ENCODE data around the gene MYOZ3.

MYOZ3 gene

GRCh38 chr5:150661086-150661485 is at the start of gene MYOZ3:
Gene MYOZ3, plus strand, starts transcription at chr5:150661251. Its CDS starts 1,691 bp downstream, at chr5:150662942.
- DNase-seq = no peak

GRCh38 chr5:150612405-150612804 is 48.6 kb upstream of the MYOZ3 start:
- DNase-seq = no peak

GRCh38 chr5:150612905-150613670 is 48.0 kb upstream of the MYOZ3 start:
- no peak for DNase-seq

- no peak for DNase-seq
Measured at GRCh38 chr5:150613991-150614660, 46.9 kb upstream of the MYOZ3 start.

- DNase-seq = no peak
Measured at GRCh38 chr5:150614661-150615060, 46.4 kb upstream of the MYOZ3 start.

GRCh38 chr5:150615141-150615699 is 45.8 kb upstream of the MYOZ3 start:
- DNase-seq = no peak

- DNase-seq = no peak
Measured at GRCh38 chr5:150616024-150616470, 45.0 kb upstream of the MYOZ3 start.

GRCh38 chr5:150616506-150616905 is 44.5 kb upstream of the MYOZ3 start:
- no peak for DNase-seq

- no peak for DNase-seq
Measured at GRCh38 chr5:150618163-150618562, 42.9 kb upstream of the MYOZ3 start.

GRCh38 chr5:150618588-150619281 is 42.3 kb upstream of the MYOZ3 start:
- DNase-seq = no peak

GRCh38 chr5:150619359-150620230 is 41.5 kb upstream of the MYOZ3 start:
- no peak for DNase-seq

- DNase-seq = no peak
Measured at GRCh38 chr5:150621301-150621700, 39.8 kb upstream of the MYOZ3 start.

- no peak for DNase-seq
Measured at GRCh38 chr5:150622157-150622556, 38.9 kb upstream of the MYOZ3 start.

GRCh38 chr5:150623152-150623877 is 37.7 kb upstream of the MYOZ3 start:
- DNase-seq = no peak

- DNase-seq = no peak
Measured at GRCh38 chr5:150623878-150624216, 37.2 kb upstream of the MYOZ3 start.

- no peak for DNase-seq
Measured at GRCh38 chr5:150624334-150625163, 36.5 kb upstream of the MYOZ3 start.

GRCh38 chr5:150625164-150625535 is 35.9 kb upstream of the MYOZ3 start:
- no peak for DNase-seq

- no peak for DNase-seq
Measured at GRCh38 chr5:150625831-150626746, 35.0 kb upstream of the MYOZ3 start.

GRCh38 chr5:150626853-150627276 is 34.2 kb upstream of the MYOZ3 start:
- no peak for DNase-seq
